ENCODE measurements around the gene ASB8.

The ASB8 gene

DNA sequence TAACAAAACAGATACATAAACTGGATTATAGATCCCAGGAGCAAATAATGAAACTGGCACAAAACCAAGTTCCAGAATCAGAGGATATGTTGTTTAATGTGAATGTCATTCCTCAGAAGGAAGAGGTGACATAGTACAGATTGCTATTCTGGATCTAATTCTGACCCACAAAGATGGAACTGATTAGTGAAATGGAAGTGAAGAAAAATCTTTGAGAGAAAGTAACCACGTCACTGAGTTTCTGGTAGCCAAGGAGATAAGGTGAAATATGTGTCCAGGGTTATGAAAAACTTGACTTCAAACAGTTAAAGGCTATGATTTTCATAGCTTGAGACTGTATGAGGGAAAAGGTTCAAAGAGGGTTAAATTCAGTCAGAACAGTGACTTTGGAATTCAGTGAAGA lies 37.5 kb upstream of the ASB8 start:
- Histone ChIP-seq H3K27me3 (ENCODE audit: control insufficient read depth, insufficient read depth, low read length) (peaks cover 41% of the 10 kb centered on the region), H3K36me3 (ENCODE audit: control insufficient read depth, insufficient read depth, low read length) (no peaks in the 10 kb centered on the region), H3K4me1 (ENCODE audit: control insufficient read depth, insufficient read depth, low read length) (peaks cover 8% of the 10 kb centered on the region; the same call in 1 of the 2 replicates), H3K9me3 (ENCODE audit: control insufficient read depth, insufficient read depth, low read length) (no peaks in the 10 kb centered on the region), H3K9ac (ENCODE audit: low read depth, low read length) (no peak overlapping the region), H3K4me3 (ENCODE audit: low read depth, low read length) (no peak overlapping the region), H3K27ac (ENCODE audit: low read depth, low read length) (no peak overlapping the region)

DNA sequence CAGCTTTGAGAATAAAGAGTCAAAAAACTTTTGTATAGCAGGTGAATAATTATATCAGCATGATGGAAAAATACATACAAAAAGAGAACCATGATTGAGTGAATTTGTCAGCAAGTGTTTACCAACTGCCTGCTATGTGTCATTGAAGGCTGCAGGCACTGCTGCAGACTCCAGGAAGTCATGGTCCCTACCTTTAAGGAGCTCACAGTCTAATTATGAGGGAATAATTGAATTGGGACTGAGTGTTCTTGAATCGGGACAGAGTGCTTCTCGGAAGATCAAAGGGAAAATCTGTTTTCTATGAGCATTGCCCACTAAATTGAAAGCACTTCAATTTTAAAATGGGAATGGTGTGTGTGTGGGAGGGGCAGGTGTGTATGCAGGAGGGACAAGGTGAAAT lies 36.3 kb upstream of the ASB8 start:
- Histone ChIP-seq H3K27me3 (ENCODE audit: control insufficient read depth, insufficient read depth, low read length) (peaks cover 29% of the 10 kb centered on the region), H3K27ac (ENCODE audit: low read depth, low read length) (no peak overlapping the region), H3K9ac (ENCODE audit: low read depth, low read length) (no peak overlapping the region), H3K4me1 (ENCODE audit: control insufficient read depth, insufficient read depth, low read length) (peaks cover 8% of the 10 kb centered on the region; the same call in 1 of the 2 replicates), H3K4me3 (ENCODE audit: low read depth, low read length) (no peak overlapping the region), H3K36me3 (ENCODE audit: control insufficient read depth, insufficient read depth, low read length) (no peaks in the 10 kb centered on the region), H3K9me3 (ENCODE audit: control insufficient read depth, insufficient read depth, low read length) (no peaks in the 10 kb centered on the region)

DNA sequence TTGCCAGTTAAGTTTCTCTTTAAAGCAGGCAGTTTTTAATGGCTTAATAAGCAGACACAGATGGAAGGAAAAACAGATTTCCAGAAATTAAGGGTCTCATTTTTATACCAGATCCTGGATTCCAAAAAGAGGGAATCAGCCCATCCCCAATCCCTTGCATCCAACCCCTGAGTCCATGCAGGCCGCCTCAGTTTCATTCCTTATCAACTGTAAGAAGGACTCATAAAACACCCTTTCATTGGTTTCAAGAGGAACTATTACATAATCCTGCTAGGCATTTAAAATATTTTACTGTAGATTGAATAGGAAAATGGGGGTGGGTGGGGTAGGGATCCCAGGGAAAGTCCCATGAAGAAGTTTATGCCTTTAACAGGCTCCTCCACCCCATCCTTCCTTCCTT lies 35.5 kb upstream of the ASB8 start:
- H3K9me3 ChIP-seq (ENCODE audit: control insufficient read depth, insufficient read depth, low read length): no peaks in the 10 kb centered on the region

DNA sequence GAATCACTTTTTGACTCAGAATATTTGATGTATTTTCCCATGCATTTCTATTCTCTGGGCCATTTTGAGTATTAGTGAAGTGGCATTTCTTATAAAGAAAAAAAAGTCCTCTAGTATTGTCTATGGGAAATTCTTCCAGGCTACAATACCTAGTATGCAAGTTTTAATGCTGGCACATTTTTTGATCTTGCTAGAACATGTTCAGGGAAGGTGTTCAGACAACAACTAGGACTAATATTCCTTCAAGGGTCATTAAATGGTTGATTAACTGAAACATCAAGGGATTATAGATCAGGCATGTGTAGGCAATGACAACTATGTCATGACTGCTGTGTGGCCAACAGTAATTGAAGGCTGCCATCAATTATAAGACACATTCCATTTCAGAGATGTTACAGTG lies 33.8 kb upstream of the ASB8 start:
- Histone ChIP-seq H3K9me3 (ENCODE audit: control insufficient read depth, insufficient read depth, low read length) (no peaks in the 10 kb centered on the region), H3K27me3 (ENCODE audit: control insufficient read depth, insufficient read depth, low read length) (peaks cover 46% of the 10 kb centered on the region), H3K4me3 (ENCODE audit: low read depth, low read length) (no peak overlapping the region), H3K9ac (ENCODE audit: low read depth, low read length) (no peak overlapping the region), H3K36me3 (ENCODE audit: control insufficient read depth, insufficient read depth, low read length) (no peaks in the 10 kb centered on the region), H3K4me1 (ENCODE audit: control insufficient read depth, insufficient read depth, low read length) (no peaks in the 10 kb centered on the region), H3K27ac (ENCODE audit: low read depth, low read length) (no peak overlapping the region)

More for the DNA sequence above, 35.5 kb upstream of the ASB8 start:
- Histone ChIP-seq H3K4me1 (ENCODE audit: control insufficient read depth, insufficient read depth, low read length) (peaks cover 8% of the 10 kb centered on the region; the same call in 1 of the 2 replicates), H3K4me3 (ENCODE audit: low read depth, low read length) (no peak overlapping the region), H3K27ac (ENCODE audit: low read depth, low read length) (no peak overlapping the region), H3K27me3 (ENCODE audit: control insufficient read depth, insufficient read depth, low read length) (peaks cover 35% of the 10 kb centered on the region), H3K9ac (ENCODE audit: low read depth, low read length) (no peak overlapping the region), H3K36me3 (ENCODE audit: control insufficient read depth, insufficient read depth, low read length) (no peaks in the 10 kb centered on the region)

DNA sequence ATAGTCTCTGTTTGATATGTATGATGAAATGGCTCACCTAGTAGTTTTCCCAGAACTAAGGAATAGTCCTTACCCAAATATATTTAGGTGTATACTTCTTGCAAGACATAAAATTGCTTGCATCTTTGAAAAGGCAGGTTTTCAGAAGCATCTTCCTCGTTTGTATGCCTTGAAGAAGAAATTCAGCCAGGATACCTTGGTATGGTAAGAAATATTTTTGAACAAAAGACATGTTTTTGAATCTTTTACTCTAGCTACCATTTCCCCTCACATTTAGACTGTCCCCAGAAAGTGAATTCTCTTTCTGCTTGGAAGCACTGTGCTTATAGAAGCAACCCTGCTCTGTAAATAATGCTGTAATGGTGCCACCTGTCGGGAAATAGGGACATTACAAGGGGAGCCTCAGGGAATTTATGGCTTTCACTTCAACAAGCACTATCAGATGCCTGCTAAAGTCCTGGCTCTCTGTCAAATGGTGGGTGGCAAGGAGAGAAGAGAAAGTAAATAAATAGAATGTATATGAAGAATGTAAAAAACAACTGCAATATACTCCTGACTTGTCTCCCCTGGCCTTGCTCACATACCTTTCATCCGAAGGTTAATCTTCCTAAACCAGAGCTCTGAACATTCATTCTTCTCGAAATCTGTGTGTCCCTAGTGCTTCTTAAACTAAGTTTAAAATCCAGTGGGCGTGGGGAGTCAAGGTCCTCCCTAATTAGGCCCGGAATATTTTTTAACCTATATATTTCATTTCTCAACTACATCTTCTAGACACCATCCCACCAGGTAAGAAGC lies 32.2 kb upstream of the ASB8 start:
- Histone ChIP-seq H3K27me3 (ENCODE audit: control insufficient read depth, insufficient read depth, low read length) (peaks cover 52% of the 10 kb centered on the region), H3K9me3 (ENCODE audit: control insufficient read depth, insufficient read depth, low read length) (no peaks in the 10 kb centered on the region), H3K4me3 (ENCODE audit: low read depth, low read length) (no peak overlapping the region), H3K27ac (ENCODE audit: low read depth, low read length) (no peak overlapping the region), H3K4me1 (ENCODE audit: control insufficient read depth, insufficient read depth, low read length) (peaks cover 13% of the 10 kb centered on the region), H3K9ac (ENCODE audit: low read depth, low read length) (no peak overlapping the region), H3K36me3 (ENCODE audit: control insufficient read depth, insufficient read depth, low read length) (no peaks in the 10 kb centered on the region)

DNA sequence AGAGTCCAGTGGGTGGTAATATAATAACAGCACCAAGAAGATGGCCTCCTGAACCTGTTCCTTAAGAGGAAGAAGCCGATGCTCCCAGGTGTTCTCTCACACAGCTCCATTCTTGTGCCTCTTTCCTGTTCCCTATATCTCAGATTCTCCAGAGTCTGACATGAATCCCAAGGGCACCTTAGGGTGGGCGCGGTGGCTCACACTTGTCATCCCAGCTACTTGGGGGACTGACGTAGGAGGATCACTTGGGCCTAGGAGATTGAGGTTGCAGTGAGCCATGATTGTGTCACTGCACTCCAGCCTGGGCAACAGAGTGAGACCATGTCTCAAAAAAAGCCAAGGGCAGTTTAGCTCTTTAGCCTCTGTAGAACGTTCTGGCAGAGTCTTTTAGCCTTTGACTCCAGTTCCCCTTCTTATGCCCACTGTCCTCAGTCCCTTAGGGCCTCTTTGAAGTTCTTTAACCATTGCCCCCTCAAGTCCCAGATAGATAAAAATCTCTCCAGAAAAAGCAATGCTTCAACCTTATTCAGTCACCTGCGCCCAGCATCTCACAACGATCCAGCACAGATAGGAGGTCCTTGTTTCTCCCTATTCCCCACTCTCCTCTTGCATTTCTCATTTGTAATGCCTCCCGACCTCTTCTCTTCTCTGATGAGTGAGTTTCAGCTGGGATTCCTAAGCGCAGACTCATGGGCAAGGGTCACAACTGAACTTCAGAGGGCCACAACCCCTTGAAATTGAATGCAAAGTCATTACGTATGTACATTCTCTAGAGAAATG lies 30.8 kb upstream of the ASB8 start:
- Histone ChIP-seq H3K27me3 (ENCODE audit: control insufficient read depth, insufficient read depth, low read length) (peaks cover 60% of the 10 kb centered on the region), H3K4me1 (ENCODE audit: control insufficient read depth, insufficient read depth, low read length) (peaks cover 13% of the 10 kb centered on the region), H3K9me3 (ENCODE audit: control insufficient read depth, insufficient read depth, low read length) (no peaks in the 10 kb centered on the region), H3K27ac (ENCODE audit: low read depth, low read length) (no peak overlapping the region), H3K9ac (ENCODE audit: low read depth, low read length) (no peak overlapping the region), H3K4me3 (ENCODE audit: low read depth, low read length) (no peak overlapping the region), H3K36me3 (ENCODE audit: control insufficient read depth, insufficient read depth, low read length) (no peaks in the 10 kb centered on the region)

DNA sequence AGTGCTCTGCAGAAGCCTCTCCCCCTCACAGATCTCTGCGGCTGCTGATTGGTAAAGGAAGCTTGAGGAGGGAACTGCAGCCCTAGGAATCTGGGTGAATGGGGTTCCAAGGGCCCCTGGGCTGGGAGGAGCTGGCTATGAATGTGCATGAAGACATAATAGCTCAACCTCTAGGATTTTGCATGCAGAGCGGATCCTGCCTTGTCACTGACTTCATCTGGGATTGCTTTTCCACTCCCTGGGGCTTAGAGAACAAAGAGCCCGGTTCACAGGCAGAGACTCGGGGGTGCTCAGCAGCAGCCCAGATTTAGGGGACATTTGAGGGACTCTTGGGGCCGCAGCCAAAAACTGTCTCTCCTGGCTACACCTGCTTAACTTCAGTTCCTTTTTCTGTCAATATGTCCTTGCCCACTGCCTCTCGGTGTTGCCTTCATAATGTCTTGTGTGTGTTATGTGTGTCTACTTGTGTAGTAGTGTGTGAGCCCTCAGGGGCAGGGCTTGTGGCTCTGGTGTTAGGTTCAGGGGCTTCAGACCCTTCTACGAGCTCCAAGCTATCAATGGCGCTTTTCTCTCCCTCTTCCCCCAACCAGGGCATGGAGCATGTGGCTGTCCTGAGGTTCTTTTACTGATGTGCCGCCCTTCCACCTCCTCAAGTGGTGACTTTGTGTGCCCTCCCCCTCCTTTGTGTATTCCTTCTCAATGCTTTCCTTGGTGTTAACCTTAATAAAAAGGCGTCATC lies 28.0 kb upstream of the ASB8 start:
- Histone ChIP-seq H3K4me1 (ENCODE audit: control insufficient read depth, insufficient read depth, low read length) (peaks cover 17% of the 10 kb centered on the region), H3K27ac (ENCODE audit: low read depth, low read length) (no peak overlapping the region), H3K36me3 (ENCODE audit: control insufficient read depth, insufficient read depth, low read length) (no peaks in the 10 kb centered on the region), H3K9me3 (ENCODE audit: control insufficient read depth, insufficient read depth, low read length) (no peaks in the 10 kb centered on the region), H3K9ac (ENCODE audit: low read depth, low read length) (no peak overlapping the region), H3K4me3 (ENCODE audit: low read depth, low read length) (peak overlapping the region; percentile 59), H3K27me3 (ENCODE audit: control insufficient read depth, insufficient read depth, low read length) (peaks cover 76% of the 10 kb centered on the region)

DNA sequence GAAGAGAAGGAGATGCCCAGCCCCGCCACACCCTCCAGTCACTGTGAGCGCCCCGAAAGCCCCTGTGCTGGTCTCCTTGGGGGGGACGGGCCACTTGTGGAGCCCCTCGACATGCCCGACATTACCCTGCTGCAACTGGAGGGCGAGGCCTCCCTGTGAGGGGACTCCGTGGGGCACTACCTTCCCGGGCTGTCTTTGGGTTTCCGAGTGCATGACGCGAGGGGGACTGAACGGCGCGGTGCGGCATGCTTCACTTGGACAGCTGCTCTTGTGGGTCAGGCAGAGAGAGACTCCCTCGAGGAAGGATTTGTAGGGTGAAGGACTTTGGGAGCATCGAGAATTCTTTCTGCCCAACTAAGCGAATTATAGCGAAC lies 27.2 kb upstream of the ASB8 start:
- H3K27ac ChIP-seq (ENCODE audit: low read depth, low read length): no peak overlapping the region
- H3K36me3 ChIP-seq (ENCODE audit: control insufficient read depth, insufficient read depth, low read length): no peaks in the 10 kb centered on the region
- H3K27me3 ChIP-seq (ENCODE audit: control insufficient read depth, insufficient read depth, low read length): peaks cover 81% of the 10 kb centered on the region
- H3K9ac ChIP-seq (ENCODE audit: low read depth, low read length): no peak overlapping the region
- H3K9me3 ChIP-seq (ENCODE audit: control insufficient read depth, insufficient read depth, low read length): no peaks in the 10 kb centered on the region
- peak overlapping the region; percentile 59 for H3K4me3 ChIP-seq (ENCODE audit: low read depth, low read length)
- peaks cover 17% of the 10 kb centered on the region for H3K4me1 ChIP-seq (ENCODE audit: control insufficient read depth, insufficient read depth, low read length)

DNA sequence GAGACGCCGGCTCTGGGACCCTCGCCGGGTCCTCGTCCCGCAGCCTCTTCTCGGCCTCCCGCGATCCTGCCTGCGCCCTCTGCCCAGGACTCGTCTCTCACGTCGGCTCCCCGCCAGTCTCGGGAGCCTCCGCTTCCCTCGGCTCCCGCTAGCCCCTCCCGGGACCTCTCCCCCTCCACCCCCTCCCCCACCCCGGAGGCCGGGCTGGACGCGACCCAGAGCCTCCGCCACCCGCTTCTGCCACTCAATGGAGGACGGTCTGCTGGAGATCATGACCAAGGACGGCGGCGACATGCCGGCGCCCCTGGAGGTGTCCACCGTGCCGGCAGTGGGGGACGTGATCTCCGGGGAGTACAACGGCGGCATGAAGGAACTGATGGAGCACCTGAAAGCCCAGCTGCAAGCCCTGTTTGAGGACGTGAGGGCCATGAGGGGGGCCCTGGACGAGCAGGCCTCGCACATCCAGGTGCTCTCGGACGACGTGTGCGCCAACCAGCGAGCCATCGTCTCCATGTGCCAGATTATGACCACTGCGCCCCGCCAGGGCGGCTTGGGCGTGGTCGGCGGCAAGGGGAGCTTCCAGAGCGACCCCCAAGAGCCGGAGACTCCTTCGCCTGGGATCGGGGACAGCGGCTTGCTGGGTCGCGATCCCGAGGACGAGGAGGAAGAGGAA lies 26.7 kb upstream of the ASB8 start:
- Histone ChIP-seq H3K9ac (ENCODE audit: low read depth, low read length) (no peak overlapping the region), H3K4me3 (ENCODE audit: low read depth, low read length) (peak overlapping the region; percentile 59), H3K36me3 (ENCODE audit: control insufficient read depth, insufficient read depth, low read length) (no peaks in the 10 kb centered on the region), H3K9me3 (ENCODE audit: control insufficient read depth, insufficient read depth, low read length) (no peaks in the 10 kb centered on the region), H3K27ac (ENCODE audit: low read depth, low read length) (no peak overlapping the region), H3K4me1 (ENCODE audit: control insufficient read depth, insufficient read depth, low read length) (peaks cover 17% of the 10 kb centered on the region), H3K27me3 (ENCODE audit: control insufficient read depth, insufficient read depth, low read length) (peaks cover 82% of the 10 kb centered on the region)

DNA sequence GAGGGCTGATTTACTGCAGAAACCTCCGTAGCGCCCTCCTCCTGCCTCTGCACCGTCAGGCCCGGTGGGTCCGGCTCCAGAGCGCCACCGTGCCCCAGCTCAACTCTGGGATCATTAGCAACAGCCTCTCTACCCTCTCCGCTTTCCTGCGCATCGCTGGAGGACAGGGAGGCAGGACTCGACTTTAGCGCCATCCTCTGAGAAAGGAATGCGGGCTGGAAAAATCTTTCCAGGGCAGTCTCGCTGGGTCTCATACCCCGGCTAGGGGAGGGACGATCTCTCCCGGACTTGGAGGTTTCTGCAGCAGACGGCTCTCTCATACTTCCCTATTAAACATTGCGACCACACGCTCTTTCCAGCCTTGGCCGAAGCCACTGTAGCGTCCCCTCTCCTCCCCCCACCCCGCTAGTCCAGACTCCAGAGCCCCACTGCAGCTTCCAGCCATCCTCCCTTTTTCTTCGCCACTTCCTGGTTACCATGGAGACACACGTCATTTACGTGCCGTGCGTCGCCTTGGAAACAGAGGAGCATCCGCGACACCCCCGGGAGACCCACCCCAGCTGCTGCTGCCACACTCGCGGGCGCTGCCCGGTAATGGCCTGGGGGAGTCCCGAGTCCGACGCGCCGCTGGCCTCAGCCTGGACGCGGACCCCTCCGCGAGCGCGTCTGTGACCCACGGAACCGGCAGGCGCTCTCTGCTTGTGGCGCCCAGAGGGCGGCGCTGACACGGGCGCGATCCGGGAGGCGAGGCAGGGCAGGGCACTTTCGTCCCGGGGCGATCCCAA lies 26.0 kb upstream of the ASB8 start, which contains the start of gene CCDC184:
CCDC184 (plus strand) TSS at position 554 of the 785 bp plus-strand sequence. CDS start 479 bp downstream, outside the sequence.
- Histone ChIP-seq H3K9ac (ENCODE audit: low read depth, low read length) (no peak within 1 kb of the TSS), H3K27me3 (ENCODE audit: control insufficient read depth, insufficient read depth, low read length) (peaks cover 80% of the 10 kb centered on the region), H3K36me3 (ENCODE audit: control insufficient read depth, insufficient read depth, low read length) (no peaks in the 10 kb centered on the region), H3K27ac (ENCODE audit: low read depth, low read length) (peak within 1 kb of the TSS; percentile 29), H3K9me3 (ENCODE audit: control insufficient read depth, insufficient read depth, low read length) (no peaks in the 10 kb centered on the region), H3K4me1 (ENCODE audit: control insufficient read depth, insufficient read depth, low read length) (peaks cover 17% of the 10 kb centered on the region), H3K4me3 (ENCODE audit: low read depth, low read length) (peak within 1 kb of the TSS; percentile 59)

Measured in HUES48 (cell line).